Astrocyte (in vitro differentiated cells and primary cell): ENCODE results near the gene DDX39A.

Experiments
- CTCF ChIP-seq: IDR thresholded peaks from 2 replicates; pipeline ENCODE4 v1.5.1; 2011; ENCODE audit warnings: low read depth, mild to moderate bottlenecking, inconsistent platforms, low read length, moderate library complexity; ENCODE audit not compliant: insufficient read depth
- EZH2 ChIP-seq: IDR thresholded peaks from 2 replicates; pipeline ENCODE4 v1.6.1; 2012; ENCODE audit warnings: mild to moderate bottlenecking, low read length, inconsistent platforms; ENCODE audit not compliant: insufficient read depth

- TF ChIP-seq CTCF = no peak
- no peak for TF ChIP-seq EZH2
Observed at GRCh38 chr19:14377883-14378328, 41.2 kb downstream of the DDX39A start.
